Measurements from ENCODE around the gene DLG2. TPM values are rescaled to one million over a fixed set of nuclear protein-coding genes. Genes with fewer than 3 reads are reported as not detected.

The DLG2 gene
- total and polyA plus RNA-seq, 9 of the 15 experiments (the other 6 are each of a cell fraction or from before 2014, with no cell fraction given) = 0.52 to 1.6 (median 0.95) TPM

GRCh38 chr11:83568516-83568915 is 2058.6 kb downstream of the DLG2 start:
- Histone ChIP-seq H3K36me3 (ENCODE audit: control insufficient read depth, insufficient read depth, low read length) (no peaks in the 10 kb centered on the region), H3K4me2 (ENCODE audit: insufficient read depth, low read length) (no peak overlapping the region), H3K27me3 (ENCODE audit: control insufficient read depth in 2 of 2, insufficient read depth in 2 of 2, low read length in 2 of 2) (no peaks in the 10 kb centered on the region), H3K9me3 (replicated peaks; ENCODE audit: control insufficient read depth, insufficient read depth, low read depth, low read length) (no peaks in the 10 kb centered on the region), H3K79me2 (ENCODE audit: control insufficient read depth, insufficient read depth, low read length) (no peaks in the 10 kb centered on the region), H4K20me1 (replicated peaks; ENCODE audit: control insufficient read depth, insufficient read depth, low read length) (no peaks in the 10 kb centered on the region), H3K9ac (ENCODE audit: insufficient read depth in 1 of 2, low read depth in 2 of 2, low read length in 2 of 2) (no peak overlapping the region), H3K4me1 (replicated peaks in 1 of 2; ENCODE audit: control insufficient read depth in 2 of 2, insufficient read depth in 2 of 2, low read length in 2 of 2) (no peaks in the 10 kb centered on the region), H2AFZ (ENCODE audit: low read depth, low read length) (no peak overlapping the region), H3K9me1 (ENCODE audit: control insufficient read depth, insufficient read depth, low read length) (no peaks in the 10 kb centered on the region), H3K27ac (ENCODE audit: extremely low read depth, low read depth, low read length) (no peak overlapping the region), H3K4me3 (no peak overlapping the region)
- CTCF ChIA-PET (ENCODE audit: low intra/inter-chr PET ratio) = no interaction called here
- BruUV-seq (replicated peaks) = no TSS peak
- POLR2A ChIA-PET = no interaction called here
- FAIRE-seq (no peak), DNase-seq (ENCODE audit: extremely low read depth in 1 of 4, low spot score in 3 of 4) (no peak), ATAC-seq (no peak)
- intact Hi-C loops (cut with micrococcal nuclease) (no loop called here), in situ Hi-C loops (cut with MboI) (no loop called here)
- 0% methylated on average over 2 of the region's 2 CpGs for WGBS (ENCODE audit: insufficient coverage, low coverage, missing lambda C conversion rate)
- no peak for TF ChIP-seq COPS2 (conservative IDR thresholded peaks at IDR 0.05)
- TF ChIP-seq ZNF232 (CRISPR knock-in tag; IDR thresholded peaks at IDR 0.05) = no peak
- no peak for TF ChIP-seq HMG20A (CRISPR knock-in tag; conservative IDR thresholded peaks at IDR 0.05)
- TF ChIP-seq TAF1 (IDR thresholded peaks at IDR 0.05; ENCODE audit: control insufficient read depth, extremely low read depth, insufficient read depth, low read length, severe bottlenecking) = no peak
- TF ChIP-seq ZNF707 (CRISPR knock-in tag; conservative IDR thresholded peaks at IDR 0.05) = no peak
- no peak for TF ChIP-seq ZNF507 (tag; conservative IDR thresholded peaks at IDR 0.05)

GRCh38 chr11:83566950-83567349 is 2060.2 kb downstream of the DLG2 start:
- DNase-seq (ENCODE audit: extremely low read depth in 1 of 4, low spot score in 3 of 4) = no peak
- no peak for ATAC-seq
- ChIA-PET CTCF (ENCODE audit: low intra/inter-chr PET ratio) (no interaction called here), POLR2A (no interaction called here)
- Histone ChIP-seq H3K27ac (ENCODE audit: extremely low read depth, low read depth, low read length) (no peak overlapping the region), H3K79me2 (ENCODE audit: control insufficient read depth, insufficient read depth, low read length) (no peaks in the 10 kb centered on the region), H4K20me1 (replicated peaks; ENCODE audit: control insufficient read depth, insufficient read depth, low read length) (no peaks in the 10 kb centered on the region), H3K27me3 (ENCODE audit: control insufficient read depth in 2 of 2, insufficient read depth in 2 of 2, low read length in 2 of 2) (no peaks in the 10 kb centered on the region), H3K9me1 (ENCODE audit: control insufficient read depth, insufficient read depth, low read length) (no peaks in the 10 kb centered on the region), H3K9me3 (replicated peaks; ENCODE audit: control insufficient read depth, insufficient read depth, low read depth, low read length) (no peaks in the 10 kb centered on the region), H3K4me2 (ENCODE audit: insufficient read depth, low read length) (no peak overlapping the region), H3K4me3 (no peak overlapping the region), H3K36me3 (ENCODE audit: control insufficient read depth, insufficient read depth, low read length) (no peaks in the 10 kb centered on the region), H3K4me1 (replicated peaks in 1 of 2; ENCODE audit: control insufficient read depth in 2 of 2, insufficient read depth in 2 of 2, low read length in 2 of 2) (no peaks in the 10 kb centered on the region), H2AFZ (ENCODE audit: low read depth, low read length) (no peak overlapping the region), H3K9ac (ENCODE audit: insufficient read depth in 1 of 2, low read depth in 2 of 2, low read length in 2 of 2) (no peak overlapping the region)
- intact Hi-C loops (cut with micrococcal nuclease) (no loop called here), in situ Hi-C loops (cut with MboI) (no loop called here)
- no TSS peak for BruUV-seq (replicated peaks)
- 3% methylated on average over 4 of the region's 4 CpGs for WGBS (ENCODE audit: insufficient coverage, low coverage, missing lambda C conversion rate)
- TF ChIP-seq KHSRP (IDR thresholded peaks at IDR 0.05) (no peak), GTF2B (IDR thresholded peaks at IDR 0.05; ENCODE audit: extremely low read depth, insufficient read length) (no peak), ZNF507 (tag; conservative IDR thresholded peaks at IDR 0.05) (no peak), ZBTB12 (CRISPR knock-in tag; IDR thresholded peaks at IDR 0.05) (no peak), PATZ1 (CRISPR knock-in tag; IDR thresholded peaks at IDR 0.05; ENCODE audit: borderline replicate concordance) (no peak), ZNF644 (tag; IDR thresholded peaks at IDR 0.05; ENCODE audit: low read depth) (no peak)
- no peak for FAIRE-seq

Measured in K562 (cell line).